HEK293T (cell line): ENCODE results near the gene ONECUT2.

Experiments
- CTCF ChIA-PET: fragments of 350-600 bp; formaldehyde crosslinking; extraction: SDS; loops from one replicate; lab custom pipeline; 2021; ENCODE audit warnings: antibody characterized with exemption, inconsistent platforms; lab: Yijun Ruan, JAX
- POLR2A ChIA-PET: fragments of 350-600 bp; formaldehyde crosslinking; extraction: SDS; loops from one replicate; lab custom pipeline; 2020; ENCODE audit warnings: antibody characterized with exemption, inconsistent platforms; lab: Yijun Ruan, JAX
- DNase-seq: peaks from one replicate; pipeline ENCODE4 v3.0.0; 2012; ENCODE audit warnings: mixed read lengths; ENCODE audit errors: extremely low spot score
- ARNT ChIP-seq: fragments of 450-650 bp; IDR thresholded peaks from 2 replicates; pipeline ENCODE4 v1.6.1; 2017; ENCODE audit warnings: mild to moderate bottlenecking
- BHLHE40 ChIP-seq: fragments of 450-650 bp; IDR thresholded peaks from 2 replicates; pipeline ENCODE4 v1.6.1; 2016; ENCODE audit warnings: mild to moderate bottlenecking, moderate library complexity, borderline replicate concordance
- CTBP1 ChIP-seq: fragments of 450-650 bp; IDR thresholded peaks from 2 replicates; pipeline ENCODE4 v1.6.1; 2016; ENCODE audit warnings: borderline replicate concordance
- ELF4 ChIP-seq: fragments of 450-650 bp; IDR thresholded peaks from 2 replicates; pipeline ENCODE4 v1.6.1; 2017; ENCODE audit warnings: antibody characterized with exemption
- FOXA1 ChIP-seq: fragments of 450-650 bp; IDR thresholded peaks from 2 replicates; pipeline ENCODE4 v1.6.1; 2016; ENCODE audit warnings: mild to moderate bottlenecking
- FOXK2 ChIP-seq: fragments of 450-650 bp; IDR thresholded peaks from 2 replicates; pipeline ENCODE4 v1.6.1; 2016; ENCODE audit warnings: mild to moderate bottlenecking
- FOXM1 ChIP-seq: fragments of 450-650 bp; IDR thresholded peaks from 2 replicates; pipeline ENCODE4 v1.6.1; 2017; ENCODE audit warnings: mild to moderate bottlenecking, borderline replicate concordance
- HDGF ChIP-seq: fragments of 450-650 bp; IDR thresholded peaks from 2 replicates; pipeline ENCODE4 v1.6.1; 2017; ENCODE audit warnings: antibody characterized with exemption, borderline replicate concordance
- L3MBTL2 ChIP-seq: fragments of 450-650 bp; conservative IDR thresholded peaks from 2 replicates; pipeline ENCODE4 v1.6.1; 2016; ENCODE audit warnings: mild to moderate bottlenecking
- LEF1 ChIP-seq: fragments of 450-650 bp; IDR thresholded peaks from 2 replicates; pipeline ENCODE4 v1.6.1; 2017; ENCODE audit warnings: mild to moderate bottlenecking, borderline replicate concordance
- NFRKB ChIP-seq: fragments of 450-650 bp; IDR thresholded peaks from 2 replicates; pipeline ENCODE4 v1.6.1; 2016; ENCODE audit warnings: mild to moderate bottlenecking, moderate library complexity
- PKNOX1 ChIP-seq: fragments of 450-650 bp; IDR thresholded peaks from 2 replicates; pipeline ENCODE4 v1.6.1; 2016
- SP1 ChIP-seq: fragments of 450-650 bp; IDR thresholded peaks from 2 replicates; pipeline ENCODE4 v1.6.1; 2017
- SUZ12 ChIP-seq: fragments of 450-650 bp; IDR thresholded peaks from 2 replicates; pipeline ENCODE4 v1.6.1; 2016; ENCODE audit warnings: mild to moderate bottlenecking
- TARDBP ChIP-seq: fragments of 450-650 bp; IDR thresholded peaks from 2 replicates; pipeline ENCODE4 v1.6.1; 2016
- ZNF384 ChIP-seq: fragments of 450-650 bp; IDR thresholded peaks from 2 replicates; pipeline ENCODE4 v1.6.1; 2016

Gene ONECUT2

GRCh38 chr18:57433934-57434535, 1.1 kb upstream of the ONECUT2 start:
- ChIA-PET CTCF (interaction anchor here (1.2 kb wide), 1 partner anchor 12 kb away, joined by 4 read pairs; no protein-coding TSS in a partner anchor), POLR2A (no interaction called here)
- TF ChIP-seq HDGF (no peak), TARDBP (no peak), SP1 (no peak), ELF4 (no peak), FOXA1 (no peak), FOXM1 (no peak), ZNF384 (no peak), PKNOX1 (no peak), LEF1 (no peak), BHLHE40 (no peak), L3MBTL2 (no peak; the same call in 1 of the 2 replicates), ARNT (no peak), CTBP1 (no peak), NFRKB (no peak), FOXK2 (no peak), SUZ12 (no peak)
- no peak for DNase-seq

- no peak for TF ChIP-seq ZNF384
- no peak for TF ChIP-seq HDGF
- no peak for TF ChIP-seq SUZ12
- TF ChIP-seq FOXK2 = no peak
- no peak for TF ChIP-seq ARNT
- no peak for TF ChIP-seq BHLHE40
- TF ChIP-seq ELF4 = no peak
- TF ChIP-seq SP1 = no peak
- TF ChIP-seq PKNOX1 = no peak
- TF ChIP-seq TARDBP = no peak
- no peak for TF ChIP-seq LEF1
- TF ChIP-seq NFRKB = no peak
- TF ChIP-seq L3MBTL2 = no peak
- TF ChIP-seq FOXA1 = no peak
- TF ChIP-seq CTBP1 = no peak
- TF ChIP-seq FOXM1 = no peak
- ChIA-PET CTCF (no interaction called here), POLR2A (interaction anchor here (0.6 kb wide), 1 partner anchor 702 kb away, joined by 3 read pairs; no protein-coding TSS in a partner anchor)
- DNase-seq = no peak
These were observed 644 bp downstream of the ONECUT2 start for GRCh38 chr18:57435846-57436190.

- CTCF ChIA-PET = no interaction called here
- DNase-seq = no peak
- POLR2A ChIA-PET = no interaction called here
- no peak for TF ChIP-seq BHLHE40
- TF ChIP-seq SP1 = no peak
- TF ChIP-seq TARDBP = no peak
These were observed 1.2 kb downstream of the ONECUT2 start for GRCh38 chr18:57436191-57436964.

- POLR2A ChIA-PET = no interaction called here
- CTCF ChIA-PET = no interaction called here
- TF ChIP-seq SUZ12 = no peak
- TF ChIP-seq BHLHE40 = no peak
- TF ChIP-seq ARNT = no peak
- TF ChIP-seq HDGF = no peak
- no peak for TF ChIP-seq ELF4
- TF ChIP-seq TARDBP = no peak
- no peak for TF ChIP-seq PKNOX1
- TF ChIP-seq ZNF384 = no peak
- no peak for TF ChIP-seq FOXA1
- no peak for TF ChIP-seq CTBP1
- no peak for TF ChIP-seq LEF1
- no peak for TF ChIP-seq FOXM1
- TF ChIP-seq NFRKB = no peak
- TF ChIP-seq FOXK2 = no peak
- no peak for TF ChIP-seq SP1
- no peak for TF ChIP-seq L3MBTL2
- DNase-seq = no peak
These were observed 1.8 kb downstream of the ONECUT2 start for GRCh38 chr18:57436965-57437333.

- DNase-seq = no peak
- CTCF ChIA-PET = interaction anchor here (1.1 kb wide), 1 partner anchor 64 kb away, joined by 3 read pairs; no protein-coding TSS in a partner anchor
- TF ChIP-seq LEF1 (no peak), FOXA1 (no peak), FOXM1 (no peak), ELF4 (no peak), L3MBTL2 (no peak), SP1 (no peak), NFRKB (no peak), FOXK2 (no peak), TARDBP (no peak), CTBP1 (no peak), BHLHE40 (no peak), SUZ12 (no peak), ARNT (no peak), ZNF384 (no peak), HDGF (no peak)
- POLR2A ChIA-PET = no interaction called here
These were observed 2.2 kb downstream of the ONECUT2 start for GRCh38 chr18:57437402-57437765.
